HG03432 (cell line): ENCODE measurements around the gene SFMBT2.
"Not testable (repeated sequence)": the region's sequence is repeated elsewhere in the genome, so short reads cannot be mapped to it uniquely, and the experiment has no call there.

Experiments used
- ATAC-seq: cut with Tn5 transposase; IDR thresholded peaks from one replicate; pipeline ENCODE4 v1.9.1; 2021; ENCODE audit warnings: mild to moderate bottlenecking, moderate library complexity; ENCODE audit not compliant: unreplicated experiment

SFMBT2 gene

DNA sequence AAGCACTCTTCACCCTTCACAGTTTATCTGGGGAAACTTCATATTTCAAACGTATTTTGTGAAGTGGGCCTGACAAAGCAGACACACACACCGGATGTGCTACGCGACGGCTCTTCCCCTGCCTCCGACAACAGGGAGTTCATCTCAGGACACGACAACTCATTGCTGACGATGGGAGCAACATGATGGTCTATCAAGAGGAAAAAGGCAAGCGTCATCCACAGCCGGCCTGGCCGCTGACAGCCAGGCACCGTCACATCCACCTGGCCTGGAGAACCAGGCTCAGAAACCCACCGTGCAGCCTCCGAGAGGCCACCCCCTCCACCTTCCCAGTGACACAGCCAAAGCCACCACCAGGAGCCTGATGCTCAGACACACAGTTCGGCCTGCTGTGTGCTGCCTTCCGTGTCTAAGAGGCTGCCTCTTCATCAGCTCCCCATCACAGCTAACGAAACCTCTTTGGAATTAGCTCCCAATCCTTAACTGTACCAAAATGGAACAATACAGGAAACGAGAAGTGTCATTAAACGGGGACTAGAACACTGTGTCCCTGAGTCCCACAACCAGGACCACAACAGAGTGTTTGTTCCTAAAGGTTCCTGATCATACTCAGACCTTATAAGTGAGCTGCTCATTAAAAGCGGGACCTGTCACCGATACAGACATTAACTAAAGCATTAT lies 76.7 kb downstream of the SFMBT2 start:
- ATAC-seq, result no peak

DNA sequence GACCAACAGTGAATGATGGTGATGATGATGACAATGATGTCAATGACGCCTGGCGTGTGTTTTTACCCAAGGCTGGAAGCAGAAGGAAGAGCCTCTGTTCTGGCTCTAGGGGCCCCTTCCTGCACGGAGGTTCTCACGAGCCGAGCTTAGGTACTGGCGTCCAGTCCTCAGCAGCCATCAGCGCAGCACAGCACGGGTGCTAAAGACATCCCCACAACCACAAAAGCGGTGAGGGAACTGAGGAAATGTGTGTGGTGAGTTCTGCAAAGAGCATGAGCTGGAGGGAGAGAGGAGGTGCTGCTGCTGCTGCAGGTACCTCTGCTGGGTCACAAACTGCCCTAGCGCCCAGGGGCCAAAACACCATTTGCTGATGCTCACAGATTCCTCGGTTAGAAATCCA lies 81.6 kb downstream of the SFMBT2 start:
- no peak for ATAC-seq

- ATAC-seq, result no peak
Observed at GRCh38 chr10:7327885-7328284, 82.9 kb downstream of the SFMBT2 start.

DNA sequence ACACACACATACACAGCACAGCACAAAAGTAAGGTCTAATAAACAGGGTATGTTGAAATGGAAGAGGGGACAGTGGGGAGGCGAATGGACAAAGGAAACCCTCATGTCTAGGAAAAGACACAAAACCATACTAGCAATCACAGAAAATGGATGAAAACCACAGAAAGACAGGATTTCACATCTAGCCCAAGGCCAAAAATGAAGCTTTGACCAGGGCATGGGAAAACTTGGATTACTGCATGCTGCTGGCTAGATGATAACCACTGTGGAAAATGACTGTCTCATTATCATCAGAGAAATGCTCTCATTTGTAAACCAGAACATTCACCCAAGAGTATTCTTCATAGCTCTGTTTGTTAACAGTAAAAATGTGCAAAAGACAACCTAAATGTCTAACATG lies 88.2 kb downstream of the SFMBT2 start:
- no peak for ATAC-seq

DNA sequence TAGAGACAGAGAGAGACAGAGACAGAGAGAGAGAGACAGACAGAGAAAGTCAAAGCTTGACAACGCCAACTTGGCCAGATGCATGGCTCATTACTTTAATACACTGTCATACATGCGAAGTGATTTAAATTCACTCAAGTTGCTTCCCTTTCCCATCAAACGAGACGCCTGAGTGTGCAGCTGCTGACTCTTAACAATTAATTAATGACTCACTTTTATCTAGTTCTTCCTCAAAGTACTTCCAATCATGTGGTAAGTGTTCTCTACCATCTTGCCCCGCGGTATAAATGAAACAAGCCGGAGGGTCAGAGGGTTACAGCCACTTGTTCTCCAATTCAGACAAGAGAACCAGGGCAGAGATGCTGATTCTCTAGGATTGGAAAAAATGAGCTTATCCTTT lies 90.8 kb downstream of the SFMBT2 start:
- no peak for ATAC-seq

- no peak for ATAC-seq
Observed at GRCh38 chr10:7319632-7320031, 91.2 kb downstream of the SFMBT2 start.

- ATAC-seq, result peak; percentile 41
Observed at GRCh38 chr10:7318836-7319235, 92.0 kb downstream of the SFMBT2 start.

GRCh38 chr10:7317786-7318446 lies 92.9 kb downstream of the SFMBT2 start:
- peak; percentile 59 for ATAC-seq

DNA sequence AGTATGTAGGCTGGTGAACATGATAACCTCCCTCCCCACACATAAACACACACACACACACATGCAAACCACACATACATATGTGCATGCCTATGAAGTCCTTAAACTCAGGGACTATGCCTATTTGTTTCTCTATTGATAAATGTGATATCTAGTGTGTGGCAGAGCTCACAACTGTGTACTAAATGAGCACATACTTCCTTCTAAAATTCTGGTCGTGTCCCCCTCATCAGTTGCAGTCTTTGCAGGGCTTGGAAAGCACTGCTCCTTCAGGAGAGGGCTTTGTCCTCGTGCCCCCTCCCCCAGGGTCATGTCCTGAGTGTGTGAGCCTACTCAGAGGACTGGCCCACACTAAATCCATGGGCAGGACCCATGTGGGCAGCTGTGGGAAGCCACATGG lies 94.0 kb downstream of the SFMBT2 start:
- no peak for ATAC-seq

DNA sequence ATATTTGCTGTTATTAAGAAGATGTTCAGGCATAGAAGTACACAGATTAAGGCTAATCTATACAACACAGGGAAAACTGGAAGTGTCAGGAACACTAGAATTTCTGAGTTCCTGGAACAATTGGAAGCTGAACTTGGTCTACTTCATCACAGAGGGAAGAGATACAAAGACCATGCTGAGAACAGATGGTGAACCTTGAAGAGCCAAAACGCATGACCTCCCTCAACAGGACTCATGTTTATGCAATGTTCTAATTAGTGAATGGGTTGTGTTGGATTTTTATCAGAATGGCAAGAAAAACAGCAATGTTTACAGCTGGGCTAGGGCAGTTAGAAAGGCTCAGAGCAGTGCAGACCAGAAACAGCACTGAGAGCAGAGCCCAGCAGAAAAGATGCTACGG lies 94.9 kb downstream of the SFMBT2 start:
- ATAC-seq, result no peak

DNA sequence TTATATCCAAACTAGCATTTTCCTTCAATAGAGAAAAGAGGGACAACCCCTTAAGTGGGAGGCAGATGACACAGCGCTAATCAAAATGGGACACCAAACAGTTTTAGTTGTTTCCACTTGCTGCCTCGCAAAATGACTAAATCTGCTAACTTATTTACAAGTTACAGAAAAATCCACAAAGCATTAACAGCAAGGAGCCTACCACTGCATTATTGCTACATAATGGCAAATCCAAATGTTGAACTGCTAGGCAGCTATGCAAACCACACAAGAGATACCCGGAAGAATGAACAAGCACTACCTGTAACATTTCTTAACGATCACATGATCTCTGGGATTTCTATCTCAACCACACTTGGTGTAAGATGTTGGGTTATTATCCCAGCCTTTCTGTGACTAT lies 96.7 kb downstream of the SFMBT2 start:
- no peak for ATAC-seq

DNA sequence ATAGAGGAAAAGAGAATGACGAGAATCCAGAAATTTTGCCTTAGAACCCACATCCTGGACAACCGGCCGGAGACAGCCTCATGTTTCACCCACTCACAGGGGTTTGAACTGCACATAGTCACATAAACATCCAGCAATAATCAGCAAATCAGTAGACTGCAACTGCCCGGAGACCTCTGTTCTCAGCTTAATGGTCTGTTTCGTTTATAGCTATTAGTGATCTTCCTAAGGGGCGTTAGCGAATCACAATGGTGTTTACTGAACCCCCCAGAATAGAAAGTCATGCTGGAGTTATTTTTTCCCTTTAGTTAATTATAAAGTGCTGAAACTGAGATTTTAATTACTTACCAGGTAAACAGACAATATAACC lies 98.4 kb downstream of the SFMBT2 start:
- ATAC-seq, result no peak

GRCh38 chr10:7311850-7312487 lies 98.9 kb downstream of the SFMBT2 start:
- not testable (repeated sequence) for ATAC-seq

DNA sequence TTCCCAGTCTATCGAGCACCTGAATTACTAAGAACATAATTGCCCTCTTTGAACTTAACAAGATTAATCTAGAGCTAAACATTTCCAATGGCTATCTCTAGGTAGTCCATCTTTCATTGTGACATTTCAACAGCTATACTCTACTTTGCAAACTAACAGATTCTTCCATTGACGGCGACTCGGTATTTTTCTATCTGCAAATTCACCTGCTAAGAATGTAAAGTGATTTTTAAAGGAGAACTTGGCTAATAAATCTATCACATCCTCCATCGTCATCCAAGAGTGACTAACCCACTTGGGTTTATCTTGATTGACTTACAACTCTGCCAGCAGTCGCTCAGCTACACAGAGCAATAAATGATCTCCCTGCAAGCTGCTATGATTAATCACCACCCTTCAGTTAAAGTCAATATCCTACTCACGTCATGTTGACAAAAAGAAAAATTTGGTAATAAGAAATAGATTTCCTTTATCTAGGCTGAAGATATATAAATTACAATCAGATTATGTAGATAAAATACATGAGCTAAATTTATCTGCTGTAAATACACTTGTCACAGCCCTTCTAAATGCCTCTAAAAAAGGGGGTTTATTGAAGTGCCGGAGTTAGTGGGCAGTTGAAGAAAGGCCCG lies 99.5 kb downstream of the SFMBT2 start:
- no peak for ATAC-seq

- no peak for ATAC-seq
Observed at GRCh38 chr10:7310076-7310475, 100.8 kb downstream of the SFMBT2 start.

- ATAC-seq, result no peak
Observed at GRCh38 chr10:7308826-7309225, 102.0 kb downstream of the SFMBT2 start.

DNA sequence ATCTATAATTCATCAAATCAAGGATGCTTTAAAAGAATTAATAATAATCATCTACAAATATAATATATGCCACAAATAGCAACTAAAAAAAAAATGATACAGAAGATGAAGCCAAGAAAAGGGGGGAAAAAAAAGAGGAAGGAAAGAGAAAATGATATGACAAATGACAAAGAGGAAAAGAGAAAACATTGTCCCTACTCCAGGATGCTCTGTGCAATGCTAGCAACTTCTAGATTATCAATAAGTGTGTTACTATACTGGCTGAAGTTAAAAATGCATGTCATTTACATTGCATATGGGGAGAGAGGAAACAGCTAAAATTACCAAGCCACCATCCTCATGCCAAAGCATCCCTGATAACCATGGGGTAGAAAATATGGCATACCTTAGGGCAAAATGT lies 104.2 kb downstream of the SFMBT2 start:
- ATAC-seq, result no peak

DNA sequence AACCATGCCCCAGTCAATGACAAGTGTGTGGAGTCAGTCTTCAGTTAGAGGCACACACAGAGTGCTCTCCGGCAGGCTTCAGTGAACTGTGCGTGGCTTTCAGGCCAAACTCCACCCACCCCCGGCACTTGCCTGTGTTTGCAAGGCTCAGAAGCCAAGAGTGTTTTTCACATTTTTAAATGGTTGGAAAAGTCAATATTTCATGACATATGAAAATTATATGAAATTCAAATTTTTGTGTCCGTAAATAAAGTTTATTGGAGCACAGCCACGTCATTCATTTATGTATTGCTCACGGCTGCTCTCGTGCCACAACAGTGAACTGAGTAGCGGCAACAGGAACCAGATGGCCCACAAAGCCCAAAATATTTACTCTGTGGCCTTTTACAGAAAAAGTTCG lies 104.7 kb downstream of the SFMBT2 start:
- no peak for ATAC-seq

DNA sequence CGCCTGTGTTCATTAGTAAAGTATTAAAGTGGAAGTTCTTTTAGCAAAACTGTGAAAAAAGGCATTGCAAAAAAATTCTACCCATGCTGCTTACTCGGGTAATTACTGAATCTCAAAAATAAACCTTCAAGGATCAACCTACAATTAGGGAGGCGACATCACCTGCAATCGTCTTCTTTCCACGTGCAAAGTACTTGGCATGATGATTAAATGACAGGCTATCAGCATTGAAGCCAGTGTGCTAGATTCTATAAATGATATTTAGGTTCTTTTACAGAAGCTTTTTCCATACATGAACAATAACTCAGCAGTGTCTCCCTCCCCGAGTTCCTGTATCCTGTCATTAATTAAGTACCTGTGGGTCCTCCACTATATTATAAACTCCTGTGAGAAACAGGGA lies 105.8 kb downstream of the SFMBT2 start:
- no peak for ATAC-seq

GRCh38 chr10:7304110-7304509 lies 106.7 kb downstream of the SFMBT2 start:
- ATAC-seq, result no peak

DNA sequence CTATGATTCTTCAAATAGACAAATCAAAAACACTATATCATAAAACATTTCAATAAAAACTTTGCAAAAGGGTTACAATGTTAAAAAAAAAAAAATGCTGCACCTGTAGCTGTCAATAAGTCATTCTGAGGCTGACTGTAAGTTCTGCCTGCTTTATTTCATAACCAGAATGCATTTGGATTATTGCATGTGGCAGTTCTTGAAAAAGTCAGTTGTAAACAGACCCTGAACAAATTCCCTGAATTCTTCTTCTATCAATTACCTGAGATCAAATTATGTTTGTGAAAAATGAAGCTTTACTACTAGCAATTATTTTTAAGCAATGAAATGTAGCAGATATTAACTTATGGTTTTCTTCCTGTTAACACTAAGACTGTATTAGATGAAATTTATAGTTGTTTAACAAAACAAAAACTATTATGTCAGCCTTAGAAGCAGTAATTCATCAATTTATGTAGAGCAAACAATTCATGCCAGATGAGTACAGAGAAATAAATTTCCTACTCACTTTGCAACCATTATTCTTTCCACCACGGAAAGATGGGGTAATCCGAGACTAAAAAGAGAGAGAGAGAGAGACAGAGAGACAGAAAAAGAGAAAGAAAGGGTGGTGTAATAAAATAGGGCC lies 107.8 kb downstream of the SFMBT2 start:
- ATAC-seq, result no peak
